Upper lobe of left lung (tissue), 4 donors: ENCODE data around the gene ANO3.

Experiments
- EP300 ChIP-seq, 4 donors: sonication (generic); formaldehyde crosslinking; IDR thresholded peaks; one replicate each; pipeline ENCODE4 v1.5.1; 2017; ENCODE audit warnings: antibody characterized with exemption in 4 of 4, control low read depth in 2 of 4
- POLR2A ChIP-seq, 4 donors: fragments of 450-650 bp; IDR thresholded peaks; one replicate each; pipeline ENCODE4 v1.5.1; 2016 to 2017; ENCODE audit warnings: antibody characterized with exemption in 4 of 4, mild to moderate bottlenecking in 2 of 4
- POLR2AphosphoS5 ChIP-seq, 2 donors: sonication (generic); formaldehyde crosslinking; IDR thresholded peaks; one replicate each; pipeline ENCODE4 v1.5.1; 2017; ENCODE audit warnings: antibody characterized with exemption in 2 of 2
- TF ChIP-seq, protein P1 (sequence below), 6 experiments: fragments of 450-650 bp in 4 of 6; fragments of 200-600 bp in 2 of 6; sonication (generic) in 2 of 6; IDR thresholded peaks; one replicate each; pipeline ENCODE4 v1.5.1; 2016 to 2019; ENCODE audit warnings: antibody characterized with exemption in 6 of 6

- TF ChIP-seq, protein P1, sequence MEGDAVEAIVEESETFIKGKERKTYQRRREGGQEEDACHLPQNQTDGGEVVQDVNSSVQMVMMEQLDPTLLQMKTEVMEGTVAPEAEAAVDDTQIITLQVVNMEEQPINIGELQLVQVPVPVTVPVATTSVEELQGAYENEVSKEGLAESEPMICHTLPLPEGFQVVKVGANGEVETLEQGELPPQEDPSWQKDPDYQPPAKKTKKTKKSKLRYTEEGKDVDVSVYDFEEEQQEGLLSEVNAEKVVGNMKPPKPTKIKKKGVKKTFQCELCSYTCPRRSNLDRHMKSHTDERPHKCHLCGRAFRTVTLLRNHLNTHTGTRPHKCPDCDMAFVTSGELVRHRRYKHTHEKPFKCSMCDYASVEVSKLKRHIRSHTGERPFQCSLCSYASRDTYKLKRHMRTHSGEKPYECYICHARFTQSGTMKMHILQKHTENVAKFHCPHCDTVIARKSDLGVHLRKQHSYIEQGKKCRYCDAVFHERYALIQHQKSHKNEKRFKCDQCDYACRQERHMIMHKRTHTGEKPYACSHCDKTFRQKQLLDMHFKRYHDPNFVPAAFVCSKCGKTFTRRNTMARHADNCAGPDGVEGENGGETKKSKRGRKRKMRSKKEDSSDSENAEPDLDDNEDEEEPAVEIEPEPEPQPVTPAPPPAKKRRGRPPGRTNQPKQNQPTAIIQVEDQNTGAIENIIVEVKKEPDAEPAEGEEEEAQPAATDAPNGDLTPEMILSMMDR (IDR thresholded peaks at IDR 0.05): no peak
- TF ChIP-seq POLR2A (IDR thresholded peaks at IDR 0.05) (no peak), POLR2AphosphoS5 (IDR thresholded peaks at IDR 0.05) (no peak), EP300 (IDR thresholded peaks at IDR 0.05) (no peak)
These were observed 141.6 kb downstream of the ANO3 start for GRCh38 chr11:26473216-26474194.
